ENCODE measurements around the gene ST6GALNAC6. TPM values are rescaled to one million over a fixed set of nuclear protein-coding genes. Genes with fewer than 3 reads are reported as not detected.
A peak's percentile ranks its signal among the peaks of the same experiment; 100 is the strongest.

Gene ST6GALNAC6
- total and polyA plus RNA-seq, 2 experiments from 2014 or later, result 31.8 to 47.7 TPM

- Histone ChIP-seq H3K4me1 (ENCODE audit: insufficient read depth) (peaks cover 16% of the 10 kb centered on the region), H3K79me2 (no peaks in the 10 kb centered on the region), H3K27me3 (no peaks in the 10 kb centered on the region), H3K4me2 (no peak overlapping the region), H3K27ac (no peak overlapping the region), H3K36me3 (replicated peaks; ENCODE audit: insufficient read depth, low read depth) (no peaks in the 10 kb centered on the region), H3K9me2 (replicated peaks; ENCODE audit: insufficient read depth) (no peaks in the 10 kb centered on the region), H3K4me3 (no peak overlapping the region), H2AFZ (no peak overlapping the region), H3K9me3 (ENCODE audit: low read depth) (no peaks in the 10 kb centered on the region), H4K20me1 (ENCODE audit: insufficient read depth, poor library complexity, severe bottlenecking) (no peaks in the 10 kb centered on the region)
- no peak for TF ChIP-seq EZH2 (IDR thresholded peaks at IDR 0.05; ENCODE audit: borderline replicate concordance)
- TF ChIP-seq, protein P1, sequence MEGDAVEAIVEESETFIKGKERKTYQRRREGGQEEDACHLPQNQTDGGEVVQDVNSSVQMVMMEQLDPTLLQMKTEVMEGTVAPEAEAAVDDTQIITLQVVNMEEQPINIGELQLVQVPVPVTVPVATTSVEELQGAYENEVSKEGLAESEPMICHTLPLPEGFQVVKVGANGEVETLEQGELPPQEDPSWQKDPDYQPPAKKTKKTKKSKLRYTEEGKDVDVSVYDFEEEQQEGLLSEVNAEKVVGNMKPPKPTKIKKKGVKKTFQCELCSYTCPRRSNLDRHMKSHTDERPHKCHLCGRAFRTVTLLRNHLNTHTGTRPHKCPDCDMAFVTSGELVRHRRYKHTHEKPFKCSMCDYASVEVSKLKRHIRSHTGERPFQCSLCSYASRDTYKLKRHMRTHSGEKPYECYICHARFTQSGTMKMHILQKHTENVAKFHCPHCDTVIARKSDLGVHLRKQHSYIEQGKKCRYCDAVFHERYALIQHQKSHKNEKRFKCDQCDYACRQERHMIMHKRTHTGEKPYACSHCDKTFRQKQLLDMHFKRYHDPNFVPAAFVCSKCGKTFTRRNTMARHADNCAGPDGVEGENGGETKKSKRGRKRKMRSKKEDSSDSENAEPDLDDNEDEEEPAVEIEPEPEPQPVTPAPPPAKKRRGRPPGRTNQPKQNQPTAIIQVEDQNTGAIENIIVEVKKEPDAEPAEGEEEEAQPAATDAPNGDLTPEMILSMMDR (IDR thresholded peaks at IDR 0.05; ENCODE audit: poor library complexity), result peak; percentile 35
- TF ChIP-seq EZH2phosphoT487 (IDR thresholded peaks at IDR 0.05; ENCODE audit: low read depth, severe bottlenecking, unreplicated experiment), result no peak
- 77% methylated on average over 6 of the region's 6 CpGs for WGBS (ENCODE audit: low lambda C conversion rate, missing lambda C conversion rate)
- no peak for DNase-seq (ENCODE audit: low spot score)
These were observed 11.3 kb upstream of the ST6GALNAC6 start for GRCh38 chr9:127910613-127911205.

DNA sequence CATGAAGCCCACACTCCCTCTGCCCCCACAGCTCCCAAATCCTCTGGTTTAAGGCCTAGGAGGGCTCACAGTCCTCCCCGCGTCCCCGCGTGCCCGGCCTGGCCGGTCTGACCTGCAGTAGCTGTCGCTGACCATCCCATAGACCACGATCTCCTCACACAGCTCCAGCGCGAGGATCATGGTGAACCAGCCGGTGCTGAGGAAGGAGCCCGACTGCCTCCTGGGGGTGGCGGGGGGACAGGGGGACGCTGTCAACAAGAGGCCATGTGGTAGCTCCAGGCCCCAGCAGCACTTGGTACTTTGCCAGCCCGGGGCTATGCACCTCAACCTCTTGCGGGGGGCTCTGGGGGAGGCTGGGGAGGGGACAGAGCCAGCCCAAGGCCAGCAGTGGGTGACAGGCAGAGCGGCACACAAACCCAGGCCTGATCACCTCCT, 10.5 kb upstream of the ST6GALNAC6 start:
- H4K20me1 ChIP-seq (ENCODE audit: insufficient read depth, poor library complexity, severe bottlenecking), result no peaks in the 10 kb centered on the region
- H3K27me3 ChIP-seq, result no peaks in the 10 kb centered on the region
- TF ChIP-seq EZH2 (IDR thresholded peaks at IDR 0.05; ENCODE audit: borderline replicate concordance) (no peak), EZH2phosphoT487 (IDR thresholded peaks at IDR 0.05; ENCODE audit: low read depth, severe bottlenecking, unreplicated experiment) (no peak)
- TF ChIP-seq, protein P1 (IDR thresholded peaks at IDR 0.05; ENCODE audit: poor library complexity), result no peak
- no peaks in the 10 kb centered on the region for H3K36me3 ChIP-seq (replicated peaks; ENCODE audit: insufficient read depth, low read depth)
- no peak for DNase-seq (ENCODE audit: low spot score)
- H3K79me2 ChIP-seq, result no peaks in the 10 kb centered on the region
- 90% methylated on average over 17 of the region's 17 CpGs for WGBS (ENCODE audit: low lambda C conversion rate, missing lambda C conversion rate)
- no peak overlapping the region for H3K4me2 ChIP-seq
- H3K4me1 ChIP-seq (ENCODE audit: insufficient read depth), result peaks cover 12% of the 10 kb centered on the region
- H3K9me3 ChIP-seq (ENCODE audit: low read depth), result no peaks in the 10 kb centered on the region
- H3K9me2 ChIP-seq (replicated peaks; ENCODE audit: insufficient read depth), result no peaks in the 10 kb centered on the region
- no peak overlapping the region for H2AFZ ChIP-seq
- no peak overlapping the region for H3K4me3 ChIP-seq
- no peak overlapping the region for H3K27ac ChIP-seq

DNA sequence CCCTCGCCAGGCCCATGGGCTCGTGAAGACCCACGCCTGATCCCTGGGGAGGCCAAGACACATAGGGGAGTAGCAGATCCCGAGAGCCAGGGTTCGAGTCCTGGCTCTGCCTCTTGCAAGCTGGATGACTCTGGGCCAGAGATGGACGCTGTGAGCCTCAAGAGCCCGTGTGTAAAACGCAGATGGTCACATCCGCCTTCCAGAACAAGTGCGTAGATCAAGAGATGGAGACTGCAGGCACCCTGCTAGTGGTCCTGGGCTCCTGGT, 9.2 kb upstream of the ST6GALNAC6 start:
- Histone ChIP-seq H3K27ac (no peak overlapping the region), H3K4me2 (no peak overlapping the region), H3K27me3 (no peaks in the 10 kb centered on the region), H3K9me3 (ENCODE audit: low read depth) (no peaks in the 10 kb centered on the region), H3K9me2 (replicated peaks; ENCODE audit: insufficient read depth) (no peaks in the 10 kb centered on the region), H3K79me2 (no peaks in the 10 kb centered on the region), H3K4me1 (ENCODE audit: insufficient read depth) (peaks cover 25% of the 10 kb centered on the region), H3K4me3 (no peak overlapping the region), H3K36me3 (replicated peaks; ENCODE audit: insufficient read depth, low read depth) (no peaks in the 10 kb centered on the region), H2AFZ (no peak overlapping the region), H4K20me1 (ENCODE audit: insufficient read depth, poor library complexity, severe bottlenecking) (no peaks in the 10 kb centered on the region)
- no peak for TF ChIP-seq EZH2 (IDR thresholded peaks at IDR 0.05; ENCODE audit: borderline replicate concordance)
- TF ChIP-seq, protein P1 (IDR thresholded peaks at IDR 0.05; ENCODE audit: poor library complexity), result no peak
- TF ChIP-seq EZH2phosphoT487 (IDR thresholded peaks at IDR 0.05; ENCODE audit: low read depth, severe bottlenecking, unreplicated experiment), result no peak
- WGBS (ENCODE audit: low lambda C conversion rate, missing lambda C conversion rate), result 98% methylated on average over 10 of the region's 10 CpGs
- DNase-seq (ENCODE audit: low spot score), result no peak
